K562 (cell line): ENCODE measurements around the gene ZFPM1. TPM values are rescaled to one million over a fixed set of nuclear protein-coding genes. Genes with fewer than 3 reads are reported as not detected.

Source experiments
- ATAC-seq: fragments of 200-7000 bp; cut with Tn5 transposase; 3 replicates; pipeline ENCODE4 v1.9.1; 2020; ENCODE audit warnings: moderate library complexity
- BruUV-seq: library from RNA; stranded (reverse); fragments of 400-500 nt; replicated peaks from 2 replicates; lab custom pipeline; 2021; lab: Mats Ljungman, UMichigan
- CTCF ChIA-PET: fragments of 300-600 bp; formaldehyde crosslinking; extraction: SDS; loops from one replicate; lab custom pipeline; 2021; ENCODE audit warnings: low intra/inter-chr PET ratio; lab: Yijun Ruan, JAX
- POLR2A ChIA-PET: fragments of 300-600, 350-650 bp; sonication (Branson Sonifier 250); formaldehyde crosslinking; extraction: SDS; loops from one replicate; lab custom pipeline; 2021; ENCODE audit warnings: antibody characterized with exemption, inconsistent platforms; lab: Yijun Ruan, JAX
- DNase-seq, 4 experiments: peaks; one replicate each; pipeline versions ENCODE4 v3.0.0 to v3.0.0-alpha.2; 2011 to 2018; ENCODE audit warnings: low spot score in 3 of 4, mixed read lengths in 3 of 4; ENCODE audit errors: extremely low read depth in 1 of 4
- FAIRE-seq: peaks from 2 replicates; lab custom pipeline; 2011; peaks lifted over from hg19 to GRCh38; lab: Jason Lieb, UNC
- H2AFZ ChIP-seq: 2 replicates; pipeline ENCODE4 v1.6.0; 2011; ENCODE audit warnings: low read depth, low read length, control low read depth, inconsistent platforms
- H3K27ac ChIP-seq: fragments of 200-600 bp; 3 replicates; pipeline ENCODE4 v1.8.0; 2011; ENCODE audit warnings: low read depth, mild to moderate bottlenecking, control low read depth, inconsistent platforms, low read length, moderate library complexity, mixed read lengths; ENCODE audit errors: extremely low read depth
- H3K27me3 ChIP-seq, 2 experiments: fragments of 300-600 bp in 1 of 2; 2 replicates in 1 of 2; 3 replicates in 1 of 2; pipeline versions ENCODE4 v1.6.0 to v1.8.0; 2011; ENCODE audit warnings: inconsistent platforms in 2 of 2, low read length in 2 of 2, mild to moderate bottlenecking in 1 of 2, mixed read lengths in 1 of 2, moderate library complexity in 1 of 2; ENCODE audit not compliant: control insufficient read depth in 2 of 2, insufficient read depth in 2 of 2
- H3K36me3 ChIP-seq: fragments of 300-600 bp; 3 replicates; pipeline ENCODE4 v1.8.0; 2011; ENCODE audit warnings: mild to moderate bottlenecking, low read length, inconsistent platforms; ENCODE audit not compliant: control insufficient read depth, insufficient read depth
- H3K4me1 ChIP-seq, 2 experiments: fragments of 200-600 bp in 1 of 2; replicated peaks in 1 of 2; 2 replicates in 1 of 2; 3 replicates in 1 of 2; pipeline versions ENCODE4 v1.5.1 to v1.8.0; 2011; ENCODE audit warnings: inconsistent platforms in 2 of 2, low read length in 2 of 2, mild to moderate bottlenecking in 1 of 2, mixed read lengths in 1 of 2, moderate library complexity in 1 of 2; ENCODE audit not compliant: control insufficient read depth in 2 of 2, insufficient read depth in 2 of 2
- H3K4me2 ChIP-seq: 2 replicates; pipeline ENCODE4 v1.6.1; 2011; ENCODE audit warnings: low read length, control low read depth, inconsistent platforms, mixed read lengths; ENCODE audit not compliant: insufficient read depth
- H3K4me3 ChIP-seq: fragments of 200-600 bp; sonication (generic), shearing (Covaris generic); 2 replicates; pipeline ENCODE4 v1.5.1; 2016; ENCODE audit warnings: control low read depth, inconsistent platforms
- H3K79me2 ChIP-seq: fragments of 200-600 bp; 3 replicates; pipeline ENCODE4 v1.8.0; 2011; ENCODE audit warnings: low read length, inconsistent platforms; ENCODE audit not compliant: control insufficient read depth, insufficient read depth
- H3K9ac ChIP-seq, 2 experiments: 2 replicates each; pipeline versions ENCODE4 v1.6.0 to v1.6.1; 2011; ENCODE audit warnings: low read depth in 2 of 2, low read length in 2 of 2, control low read depth in 1 of 2, inconsistent platforms in 1 of 2, mild to moderate bottlenecking in 1 of 2, mixed read lengths in 1 of 2; ENCODE audit not compliant: insufficient read depth in 1 of 2
- H3K9me1 ChIP-seq: one replicate; pipeline ENCODE4 v1.6.0; 2011; ENCODE audit warnings: inconsistent platforms, mild to moderate bottlenecking, low read length, moderate library complexity; ENCODE audit not compliant: control insufficient read depth, insufficient read depth
- H3K9me3 ChIP-seq: replicated peaks from 2 replicates; pipeline ENCODE4 v1.5.1; 2011; ENCODE audit warnings: low read depth, low read length, inconsistent platforms; ENCODE audit not compliant: control insufficient read depth, insufficient read depth
- H4K20me1 ChIP-seq: replicated peaks from 2 replicates; pipeline ENCODE4 v1.6.1; 2011; ENCODE audit warnings: low read length, inconsistent platforms, mixed read lengths; ENCODE audit not compliant: control insufficient read depth, insufficient read depth
- FOXA1 ChIP-seq: fragments of 450-650 bp; IDR thresholded peaks from 2 replicates; pipeline ENCODE4 v1.6.1; 2016; ENCODE audit warnings: mild to moderate bottlenecking, borderline replicate concordance
- KDM4B ChIP-seq, 2 experiments: fragments of 450-650 bp in 1 of 2; sonication (generic) in 1 of 2; IDR thresholded peaks; 2 replicates each; pipeline ENCODE4 v1.6.1; 2016 to 2017; ENCODE audit warnings: borderline replicate concordance in 2 of 2, antibody characterized with exemption in 1 of 2, low read depth in 1 of 2, mild to moderate bottlenecking in 1 of 2
- MAFG ChIP-seq: fragments of 450-650 bp; conservative IDR thresholded peaks from 2 replicates; pipeline ENCODE4 v1.6.1; 2016; ENCODE audit warnings: missing genetic modification characterization, missing compliant biosample characterization
- PCBP1 ChIP-seq: fragments of 200-400 bp; formaldehyde crosslinking; IDR thresholded peaks from 2 replicates; pipeline ENCODE4 v1.6.1; 2018; ENCODE audit warnings: mild to moderate bottlenecking, low read depth, low read length; ENCODE audit not compliant: poor library complexity, severe bottlenecking
- POLR2G ChIP-seq: fragments of 200-400 bp; formaldehyde crosslinking; IDR thresholded peaks from 2 replicates; pipeline ENCODE4 v1.6.1; 2017; ENCODE audit warnings: low read depth, mild to moderate bottlenecking, antibody characterized with exemption, low read length, moderate library complexity
- RBM39 ChIP-seq: fragments of 200-400 bp; formaldehyde crosslinking; optimal IDR thresholded peaks from 2 replicates; pipeline ENCODE3; 2018; ENCODE audit warnings: low read depth, low read length
- SREBF1 ChIP-seq: fragments of 150-350 bp; IDR thresholded peaks from 2 replicates; pipeline ENCODE4 v1.6.1; 2014; ENCODE audit warnings: antibody characterized with exemption, low read depth, low read length, borderline replicate concordance
- ZKSCAN1 ChIP-seq: fragments of 150-350 bp; IDR thresholded peaks from 2 replicates; pipeline ENCODE4 v1.6.1; 2016; ENCODE audit warnings: low read depth, low read length
- ZNF644 ChIP-seq: fragments of 200-800 bp; sonication (Bioruptor generic); IDR thresholded peaks from 2 replicates; pipeline ENCODE4 v1.6.1; 2016; ENCODE audit warnings: low read depth, missing genetic modification characterization, missing compliant biosample characterization
- WGBS: fragments of 100-300 bp; shearing (Covaris generic); methylation state at CpG from one replicate; pipeline ENCODE4 v1.1.6; 2016; ENCODE audit warnings: low coverage, mixed read lengths; ENCODE audit not compliant: insufficient coverage; ENCODE audit errors: missing lambda C conversion rate; 5-methylcytosine and 5-hydroxymethylcytosine counted together
- in situ Hi-C: fragments of 300-500 bp; cut with MboI; formaldehyde crosslinking; loops from 4 replicates; pipeline ENCODE4 v1.15.0; 2018; ENCODE audit warnings: inconsistent platforms, mixed read lengths
- intact Hi-C: fragments of 100-400 bp; cut with micrococcal nuclease; formaldehyde crosslinking; loops from 2 replicates; pipeline ENCODE4 v1.14.2; 2022
- polyA plus RNA-seq, 8 experiments: library from polyadenylated mRNA; depleted of rRNA in 4 of 8; stranded (reverse) in 5 of 8; unstranded in 3 of 8; fragments of >200 nt; fragmentation: Nextera tagmentation in 2 of 8; fragmentation: Illumina TruSeq in 1 of 8; extraction: Ambion mirVana in 2 of 8; extraction: Trizol in 1 of 8; gene quantifications; 2 replicates each; pipeline versions ENCODE4 v1.2.1 to v1.2.3, GENCODE V29; 2011 to 2014; ENCODE audit warnings: inconsistent platforms in 1 of 8, missing spikeins in 1 of 8
- total RNA-seq, 7 experiments: library from RNA; depleted of rRNA in 6 of 7; stranded (reverse); fragments of >200 nt in 6 of 7; fragmentation: Illumina TruSeq in 2 of 7; extraction: Trizol in 2 of 7; gene quantifications; 2 replicates each; pipeline versions ENCODE4 v1.2.1 to v1.2.3, GENCODE V29; 2011 to 2021; ENCODE audit warnings: low replicate concordance in 1 of 7

Gene ZFPM1
- total and polyA plus RNA-seq, 9 of the 15 experiments (the other 6 are each of a cell fraction or from before 2014, with no cell fraction given): 0.03 to 35.9 (median 1.4) TPM

DNA sequence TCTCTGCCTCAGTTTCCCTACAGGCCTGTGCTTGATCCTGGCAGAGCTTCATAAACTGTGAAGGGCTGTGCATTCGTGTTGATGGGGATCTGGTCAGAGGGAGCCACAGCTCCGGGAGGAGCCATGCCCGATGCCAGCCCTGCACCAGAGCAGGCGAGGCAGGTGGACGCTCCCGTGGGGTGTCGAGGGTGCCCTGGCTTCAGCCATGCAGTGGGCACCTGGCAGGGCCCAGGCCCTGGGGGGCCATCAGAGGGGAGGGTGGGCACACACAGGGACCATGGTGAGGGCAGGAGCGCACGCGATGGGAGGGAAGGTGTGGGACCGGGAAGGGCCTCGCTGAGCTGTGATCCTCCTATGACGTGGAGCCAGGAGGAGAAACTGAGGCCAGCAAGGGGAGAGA lies 22.0 kb downstream of the ZFPM1 start:
- Histone ChIP-seq H3K9me1 (peaks cover 11% of the 10 kb centered on the region), H2AFZ (no peak overlapping the region), H4K20me1 (peaks cover 83% of the 10 kb centered on the region), H3K27me3 (no peaks in the 10 kb centered on the region), H3K4me3 (no peak overlapping the region), H3K79me2 (peaks cover 94% of the 10 kb centered on the region), H3K4me1 (peaks cover 28 to 97% of the 10 kb centered on the region in 2 experiments; a peak in 4 of 5 replicates), H3K9me3 (no peaks in the 10 kb centered on the region), H3K27ac (no peak overlapping the region), H3K9ac (peak overlapping the region in 1 of 2 experiments; percentile 80; a peak in 2 of 4 replicates)
- no peak for DNase-seq
- no peak for FAIRE-seq
- in situ Hi-C loops: no loop called here
- ATAC-seq: no peak
- POLR2A ChIA-PET: interaction anchor here (0.6 to 0.8 kb wide), 2 partner anchors 13 to 78 kb away, joined by 3 to 5 read pairs; no protein-coding TSS in a partner anchor
- TF ChIP-seq MAFG (tag) (no peak), POLR2G (peak; percentile 55; the same call in 1 of the 2 replicates)
- TF ChIP-seq, all 486 proteins: peak for 1
- intact Hi-C loops: loop anchor here (2.0 kb wide), 1 partner anchor 16 kb away; no protein-coding TSS in a partner anchor
- BruUV-seq: no TSS peak
- 88% methylated on average over 8 of the region's 13 CpGs for WGBS
- no peak overlapping the region for H3K4me2 ChIP-seq
- CTCF ChIA-PET: no interaction called here
- H3K36me3 ChIP-seq: peaks cover 54% of the 10 kb centered on the region; the same call in 2 of the 3 replicates

DNA sequence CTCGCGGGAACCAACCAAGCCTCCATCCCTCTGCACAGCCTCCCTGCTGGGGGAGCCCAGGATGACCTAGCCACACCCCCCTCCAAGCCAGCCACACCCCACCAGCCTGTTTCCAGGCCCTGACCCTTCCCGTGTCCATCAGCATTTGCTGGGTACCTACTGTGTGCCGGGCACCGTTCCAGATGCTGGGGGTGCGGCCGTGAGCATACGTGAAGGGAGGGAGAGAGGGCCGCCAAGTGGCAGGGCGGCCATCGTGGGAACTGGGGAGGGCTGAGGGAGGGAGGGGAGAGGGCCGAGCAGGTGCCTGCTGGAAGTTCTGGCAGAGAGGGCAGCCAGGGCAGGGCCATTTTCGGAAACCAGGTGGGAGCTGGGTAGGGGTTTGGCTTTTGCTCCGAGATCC lies 23.1 kb downstream of the ZFPM1 start:
- no peaks in the 10 kb centered on the region for H3K9me3 ChIP-seq
- no peak overlapping the region for H3K4me3 ChIP-seq
- TF ChIP-seq RBM39 (no peak), ZNF644 (tag) (no peak), ZKSCAN1 (peak; percentile 85), PCBP1 (peak; percentile 72), SREBF1 (no peak), FOXA1 (no peak), KDM4B (IDR thresholded peaks at IDR 0.05; ENCODE audit: borderline replicate concordance in 2 of 2, low read depth in 1 of 2) (no peak)
- H3K4me1 ChIP-seq: peaks cover 28 to 98% of the 10 kb centered on the region in 2 experiments; a peak in 4 of 5 replicates
- peak overlapping the region in 1 of 2 experiments; percentile 81; a peak in 1 of 4 replicates for H3K9ac ChIP-seq
- CTCF ChIA-PET: no interaction called here
- POLR2A ChIA-PET: interaction anchor here (1.0 kb wide), 1 partner anchor 16 kb away, joined by 4 read pairs; no protein-coding TSS in a partner anchor
- in situ Hi-C loops: no loop called here
- H3K79me2 ChIP-seq: peaks cover 96% of the 10 kb centered on the region
- no peaks in the 10 kb centered on the region for H3K27me3 ChIP-seq
- no TSS peak for BruUV-seq
- H4K20me1 ChIP-seq: peaks cover 75% of the 10 kb centered on the region
- H3K9me1 ChIP-seq: peaks cover 11% of the 10 kb centered on the region
- no peak overlapping the region for H3K4me2 ChIP-seq
- no peak overlapping the region for H3K27ac ChIP-seq
- FAIRE-seq (no peak), ATAC-seq (no peak), DNase-seq (no peak)
- WGBS: 76% methylated on average over 9 of the region's 14 CpGs
- H2AFZ ChIP-seq: no peak overlapping the region
- intact Hi-C loops: no loop called here
- H3K36me3 ChIP-seq: peaks cover 56% of the 10 kb centered on the region; the same call in 2 of the 3 replicates
